AML-193 (cell line): ENCODE results near the gene POLR1B.
A peak's percentile ranks its signal among the peaks of the same experiment; 100 is the strongest.
"Not testable (repeated sequence)": the region's sequence is repeated elsewhere in the genome, so short reads cannot be mapped to it uniquely, and the experiment has no call there.

Source experiments
- DNase-seq, 2 experiments: peaks; one replicate each; lab custom pipeline; 2025; lab: John Stamatoyannopoulos, UW

Gene POLR1B

DNA sequence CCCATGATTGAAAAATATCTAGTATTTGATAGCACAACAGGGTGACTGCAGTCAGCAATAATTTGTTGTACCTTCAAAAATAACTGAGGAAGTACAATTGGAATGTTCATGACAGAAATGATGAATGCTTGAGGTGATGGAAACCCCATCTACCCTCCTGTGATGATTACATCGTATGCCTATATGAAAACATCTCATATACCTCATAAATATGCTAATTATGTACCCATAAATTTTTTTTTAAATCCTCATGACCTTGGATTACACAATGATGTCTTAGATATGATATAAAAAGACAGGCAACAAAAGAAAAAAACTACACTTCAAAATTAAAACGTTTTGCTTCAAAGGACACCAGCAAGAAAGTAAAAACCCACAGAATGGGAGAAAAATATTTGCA is 1.4 kb upstream of the POLR1B start:
- DNase-seq = no peak

- DNase-seq = peak; percentile 61 to 71
Measured at GRCh38 chr2:112541315-112542122, 746 bp upstream of the POLR1B start.

- DNase-seq = peak in 1 of 2 experiments; percentile 19
Measured at GRCh38 chr2:112542984-112543661, 858 bp downstream of the POLR1B start.

DNA sequence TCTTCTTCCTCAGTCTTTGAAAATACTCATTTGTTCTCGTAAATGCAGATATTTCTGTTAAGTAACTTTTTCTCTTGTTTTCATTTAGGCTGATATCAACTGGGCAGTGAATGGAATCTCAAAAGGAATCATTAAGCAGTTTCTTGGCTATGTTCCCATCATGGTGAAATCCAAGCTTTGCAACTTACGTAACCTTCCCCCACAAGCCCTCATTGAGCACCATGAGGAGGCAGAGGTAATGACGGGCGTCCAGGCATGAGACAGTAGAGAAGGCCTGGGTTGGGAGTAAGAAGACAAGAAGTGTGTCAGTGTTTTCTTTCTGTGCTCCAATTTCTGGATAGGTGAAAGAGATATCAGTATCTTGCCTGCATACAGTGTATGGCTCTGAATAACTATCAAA is 5.1 kb downstream of the POLR1B start:
- DNase-seq = peak; percentile 59 to 73

DNA sequence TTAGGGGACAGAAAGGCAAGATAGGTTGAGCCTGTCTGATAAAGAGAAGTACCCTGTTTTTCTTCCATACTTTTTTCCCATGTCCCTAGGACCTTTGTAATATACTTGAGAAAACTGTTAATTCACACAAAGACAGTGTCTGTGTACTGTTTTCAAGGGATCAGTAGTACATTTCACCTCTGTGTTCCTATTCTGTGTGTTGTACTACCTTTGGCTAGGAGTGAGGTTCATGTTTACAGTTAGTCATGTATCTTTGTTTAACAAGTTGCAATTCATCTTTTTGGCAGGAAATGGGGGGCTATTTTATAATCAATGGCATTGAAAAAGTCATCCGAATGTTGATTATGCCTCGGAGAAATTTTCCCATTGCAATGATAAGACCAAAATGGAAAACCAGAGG is 6.7 kb downstream of the POLR1B start:
- no peak for DNase-seq

GRCh38 chr2:112566104-112566503 is 23.8 kb downstream of the POLR1B start:
- DNase-seq = no peak

DNA sequence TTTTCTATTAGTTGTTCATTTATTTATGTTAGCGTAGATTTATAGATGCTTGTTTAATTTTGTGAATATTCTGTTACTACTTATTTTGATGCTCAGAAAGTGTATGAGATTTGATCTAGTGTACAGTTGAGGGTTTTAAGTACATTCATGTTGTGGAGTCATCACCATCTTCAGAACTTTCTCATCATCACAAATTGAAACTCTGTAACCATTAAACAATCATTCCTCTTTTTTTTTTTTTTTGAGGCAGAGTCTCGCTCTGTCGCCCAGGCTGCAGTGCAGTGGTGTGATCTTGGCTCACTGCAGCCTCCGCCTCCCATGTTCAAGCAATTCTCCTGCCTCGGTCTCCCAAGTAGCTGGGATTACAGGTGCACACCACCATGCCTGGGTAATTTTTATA is 24.2 kb downstream of the POLR1B start:
- DNase-seq = not testable (repeated sequence)

GRCh38 chr2:112572005-112572404 is 29.7 kb downstream of the POLR1B start:
- no peak for DNase-seq

DNA sequence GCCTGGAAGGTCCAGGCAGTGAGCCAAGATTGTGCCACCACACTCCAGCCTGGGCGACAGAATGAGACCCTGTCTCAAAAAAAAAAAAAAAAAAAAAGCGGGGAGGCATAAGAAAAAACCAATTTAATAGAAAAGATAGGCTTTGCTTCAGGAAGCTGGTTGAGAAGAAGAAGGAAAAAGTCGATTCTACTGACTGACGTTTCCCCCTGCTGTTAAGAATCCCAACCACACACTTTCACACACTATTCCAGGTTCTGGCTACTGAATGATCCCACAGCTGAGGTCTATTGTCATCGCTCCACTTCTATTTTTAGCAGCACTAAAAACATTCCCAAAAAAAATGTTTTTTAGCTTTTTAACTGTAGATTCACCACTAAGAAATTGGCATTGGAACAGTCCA is 35.5 kb downstream of the POLR1B start:
- no peak for DNase-seq

GRCh38 chr2:112579241-112579640 is 37.0 kb downstream of the POLR1B start:
- DNase-seq = no peak

- no peak for DNase-seq
Measured at GRCh38 chr2:112580084-112580483, 37.8 kb downstream of the POLR1B start.

- peak; percentile 43 to 68 for DNase-seq
Measured at GRCh38 chr2:112582314-112582746, 40.1 kb downstream of the POLR1B start.

DNA sequence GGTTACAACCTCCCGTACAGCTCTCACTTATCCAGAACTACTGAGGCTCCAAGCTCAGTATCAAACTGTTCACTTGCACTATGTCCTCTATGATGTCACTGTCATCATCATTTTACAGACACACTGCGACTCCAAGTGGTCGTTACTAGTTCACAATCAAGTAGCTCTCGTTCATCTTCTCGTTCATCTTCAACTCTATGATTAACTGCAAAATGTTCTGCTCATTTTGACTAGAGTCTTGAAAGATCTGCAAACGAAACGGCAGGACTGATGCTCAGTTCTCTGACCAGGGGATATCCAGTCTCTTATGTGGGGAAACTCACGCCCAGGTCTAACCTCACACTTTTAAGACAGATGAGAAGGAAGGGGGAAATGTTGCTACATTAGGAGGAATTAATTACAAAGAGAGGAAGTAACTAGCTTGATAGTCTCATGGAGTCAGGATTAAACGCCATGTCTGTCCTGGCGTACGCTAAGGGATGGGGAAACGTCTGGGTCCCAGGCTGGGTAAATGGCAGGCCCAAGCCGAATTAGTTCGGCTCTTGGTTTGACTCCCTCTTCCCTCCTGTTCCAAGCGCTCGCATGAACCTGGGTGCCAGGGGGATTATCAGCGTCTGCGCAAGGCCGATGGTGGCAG is 41.4 kb downstream of the POLR1B start:
- no peak for DNase-seq

DNA sequence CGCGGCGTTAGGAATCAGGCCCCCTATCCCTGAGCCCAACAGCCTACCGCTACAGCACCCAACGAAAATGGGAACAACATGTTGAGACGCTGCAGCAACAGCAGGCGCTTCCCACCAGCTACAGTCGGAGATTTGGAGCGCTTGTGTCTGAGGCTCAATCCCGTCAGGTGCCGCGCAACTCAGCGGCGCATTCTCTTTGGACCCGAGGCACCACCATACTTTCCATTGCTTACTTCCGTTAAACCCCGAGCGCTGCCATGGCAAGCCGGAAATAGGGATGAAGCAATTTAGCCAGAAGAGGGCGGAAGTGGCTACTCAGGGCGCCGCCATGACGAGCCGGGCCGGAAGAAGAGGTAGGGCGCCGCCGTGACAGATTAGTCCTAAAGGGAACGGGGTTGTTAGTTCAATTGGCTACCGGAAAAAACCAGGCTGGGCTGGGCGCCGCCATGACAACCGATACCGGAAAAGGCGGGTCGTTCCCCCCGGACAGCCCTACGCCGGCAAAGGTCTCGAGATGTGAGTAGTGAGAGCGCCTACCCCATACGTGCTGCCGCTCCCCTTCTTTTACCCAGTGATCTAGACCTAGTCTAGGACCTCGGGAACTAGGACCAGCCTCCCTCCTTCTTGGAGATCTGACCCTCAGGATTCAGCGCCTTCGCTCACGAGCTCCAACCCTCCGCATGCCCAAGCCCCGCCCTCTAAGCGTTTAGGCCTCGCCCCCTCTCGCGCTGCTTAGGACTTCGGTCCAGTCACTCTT is 42.0 kb downstream of the POLR1B start, which contains the start of gene CHCHD5:
CHCHD5 (plus strand) TSS at position 476 of the 757 bp plus-strand sequence; CDS start at position 515, 39 bp downstream.
- DNase-seq = peak; percentile 94 to 97

DNA sequence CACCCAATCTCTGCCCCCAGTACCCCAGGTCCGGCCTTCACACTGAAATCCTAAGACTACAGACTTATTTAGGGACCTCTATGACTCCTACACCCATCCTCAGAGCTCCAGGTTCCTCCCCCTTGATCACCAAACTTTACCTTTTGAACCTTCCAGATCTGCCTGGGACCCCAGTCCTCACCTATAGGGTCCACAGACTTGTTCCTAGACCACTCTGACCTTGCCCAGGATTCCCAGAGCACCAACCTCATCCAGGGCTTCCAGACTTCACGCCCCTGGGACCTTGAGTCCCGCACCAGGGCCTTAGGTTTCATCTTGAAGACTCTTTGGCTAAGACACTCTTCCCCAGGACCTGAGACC is 42.6 kb downstream of the POLR1B start:
- DNase-seq = no peak

DNA sequence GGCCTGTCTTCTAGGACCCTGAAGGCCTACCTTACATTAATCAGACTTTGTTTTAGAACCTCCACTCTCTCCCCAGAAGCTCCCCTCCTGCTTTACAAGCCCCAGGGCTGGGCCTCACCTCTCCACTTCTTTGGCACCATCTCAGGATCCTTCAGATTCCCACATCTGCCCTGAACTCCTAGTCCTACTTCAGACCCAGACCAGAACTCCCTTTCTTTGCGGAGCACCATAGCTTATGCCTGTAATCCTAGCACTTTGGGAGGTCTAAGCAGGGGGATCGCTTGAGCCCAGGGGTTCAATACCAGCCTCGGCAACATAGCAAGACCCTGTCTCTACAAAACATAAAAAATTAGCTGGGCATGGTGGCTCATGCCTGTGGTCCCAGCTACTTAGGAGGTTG is 43.1 kb downstream of the POLR1B start:
- DNase-seq = no peak

- no peak for DNase-seq
Measured at GRCh38 chr2:112585873-112586464, 43.7 kb downstream of the POLR1B start.

GRCh38 chr2:112588611-112589045 is 46.4 kb downstream of the POLR1B start:
- no peak for DNase-seq

DNA sequence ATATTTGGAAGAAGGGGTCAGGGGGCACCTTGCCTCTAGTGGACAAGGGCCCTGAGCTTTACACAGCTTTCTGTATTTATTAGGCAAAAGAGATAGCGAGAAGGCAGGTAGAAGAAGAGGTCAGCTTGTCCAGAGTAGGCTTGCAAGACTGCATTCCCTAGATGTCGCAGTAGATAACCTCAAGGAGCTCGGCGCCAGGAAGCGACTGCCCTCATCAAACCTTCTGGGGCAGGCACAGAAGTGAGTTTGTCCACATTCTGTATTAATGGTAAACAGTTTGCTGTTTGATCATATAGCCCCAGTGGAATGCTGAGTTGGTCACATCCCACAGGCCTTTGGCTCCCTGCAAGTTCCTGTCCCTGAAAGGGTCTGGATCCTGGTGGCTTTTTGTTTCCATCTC is 49.1 kb downstream of the POLR1B start:
- DNase-seq = no peak

DNA sequence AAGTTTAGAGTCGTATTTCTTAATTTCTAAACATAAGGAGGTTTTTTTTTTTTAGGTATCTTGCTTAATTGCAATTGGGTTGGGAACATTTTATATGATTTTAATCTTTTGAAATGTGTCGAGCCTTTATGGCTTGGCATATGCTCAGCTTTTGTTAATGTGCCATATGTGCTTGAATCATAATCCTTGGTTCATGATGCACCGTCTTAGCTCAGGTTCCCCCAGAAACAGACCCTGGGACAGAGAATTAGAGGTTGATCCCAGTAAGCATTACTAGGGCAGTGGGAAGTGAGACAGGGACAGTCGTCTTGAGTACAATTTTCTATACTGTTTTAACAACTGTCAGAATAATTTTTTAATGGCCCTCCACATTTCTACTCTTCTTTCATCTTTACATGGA is 51.5 kb downstream of the POLR1B start:
- no peak for DNase-seq

DNA sequence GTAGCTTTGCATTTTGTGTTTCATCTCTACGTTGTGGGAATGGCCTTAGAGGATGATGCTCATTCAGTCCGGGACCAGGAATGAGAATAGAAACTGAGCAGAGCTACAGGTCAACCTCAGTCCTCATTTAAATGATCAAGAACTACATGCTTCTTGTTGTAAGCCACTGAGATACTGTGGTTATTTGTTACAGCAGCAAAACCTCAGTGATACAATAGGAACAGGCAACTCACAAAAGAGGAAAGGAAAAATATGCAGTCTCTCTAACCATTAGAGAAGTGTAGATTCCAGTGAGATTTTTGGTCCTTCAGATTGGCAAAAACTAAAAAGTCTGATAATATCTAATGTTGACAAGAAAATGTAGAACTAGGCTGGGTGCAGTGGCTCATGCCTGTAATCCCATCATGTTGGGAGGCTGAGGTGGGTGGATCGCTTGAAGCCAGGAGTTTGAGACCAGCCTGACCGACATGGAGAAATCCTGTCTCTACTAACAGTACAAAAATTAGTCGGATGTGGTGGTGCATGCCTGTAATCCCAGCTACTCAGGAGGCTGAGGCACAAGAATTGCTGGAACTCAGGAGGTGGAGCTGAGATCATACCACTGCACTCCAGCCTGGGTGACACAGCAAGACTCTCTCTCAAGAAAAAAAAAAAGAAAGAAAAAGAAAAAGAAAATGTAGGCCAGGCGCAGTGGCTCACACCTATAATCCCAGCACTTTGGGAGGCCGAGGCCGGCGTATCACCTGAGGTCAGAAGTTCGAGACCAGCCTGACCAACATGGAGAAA is 55.5 kb downstream of the POLR1B start:
- DNase-seq = no peak
